A549 (cell line): ENCODE measurements around the gene ABCC6. TPM values are rescaled to one million over a fixed set of nuclear protein-coding genes. Genes with fewer than 3 reads are reported as not detected.
"Not testable (repeated sequence)": the region's sequence is repeated elsewhere in the genome, so short reads cannot be mapped to it uniquely, and the experiment has no call there.

Experiments used
- ATAC-seq, 2 experiments: fragments of 200-7000 bp in 1 of 2; fragments of >200 bp in 1 of 2; cut with Nextera tagmentation in 1 of 2; cut with Tn5 transposase in 1 of 2; 3 replicates each; pipeline versions ENCODE4 v1.8.0 to v1.9.1; 2018 to 2020; ENCODE audit warnings: mild to moderate bottlenecking in 1 of 2, moderate library complexity in 1 of 2
- CTCF ChIA-PET: fragments of 300-600 bp; sonication (Branson Sonifier 250); formaldehyde crosslinking; extraction: SDS; loops from one replicate; lab custom pipeline; 2021; ENCODE audit warnings: antibody characterized with exemption, inconsistent platforms; lab: Yijun Ruan, JAX
- POLR2A ChIA-PET: fragments of 350-600 bp; formaldehyde crosslinking; extraction: SDS; loops from one replicate; lab custom pipeline; 2021; ENCODE audit warnings: antibody characterized with exemption, inconsistent platforms; lab: Yijun Ruan, JAX
- DNase-seq, 2 experiments: peaks; one replicate each; pipeline versions ENCODE4 v3.0.0 to v3.0.0-alpha.2; 2011 to 2016; ENCODE audit warnings: low read depth in 1 of 2, low spot score in 1 of 2
- FAIRE-seq: peaks from 2 replicates; lab custom pipeline; 2011; peaks lifted over from hg19 to GRCh38; lab: Jason Lieb, UNC
- H3K27ac ChIP-seq, 2 experiments: fragments of >200 bp; sonication (Bioruptor Twin); formaldehyde crosslinking; 3 replicates each; pipeline ENCODE4 v1.5.1; 2016 to 2017
- H3K4me1 ChIP-seq: fragments of >200 bp; sonication (Bioruptor Twin); formaldehyde crosslinking; 3 replicates; pipeline ENCODE4 v1.6.1; 2016
- H3K4me2 ChIP-seq: fragments of >200 bp; sonication (Bioruptor Twin); formaldehyde crosslinking; 3 replicates; pipeline ENCODE4 v1.6.1; 2016
- H3K4me3 ChIP-seq: fragments of >200 bp; sonication (Bioruptor Twin); formaldehyde crosslinking; 3 replicates; pipeline ENCODE4 v1.5.1; 2016
- H3K9me3 ChIP-seq: fragments of >200 bp; sonication (Bioruptor Twin); formaldehyde crosslinking; 3 replicates; pipeline ENCODE4 v1.6.1; 2016
- RAD21 ChIP-seq, 2 experiments: fragments of >200 bp in 1 of 2; sonication (Bioruptor Twin) in 1 of 2; formaldehyde crosslinking in 1 of 2; IDR thresholded peaks in 1 of 2; conservative IDR thresholded peaks in 1 of 2; 2 replicates in 1 of 2; 3 replicates in 1 of 2; pipeline ENCODE4 v1.6.1; 2012 to 2018; ENCODE audit warnings: inconsistent platforms in 1 of 2
- SMC3 ChIP-seq: fragments of >200 bp; sonication (Bioruptor Twin); formaldehyde crosslinking; IDR thresholded peaks from 3 replicates; pipeline ENCODE4 v1.6.1; 2018; ENCODE audit warnings: inconsistent platforms
- WGBS: methylation state at CpG from one replicate; pipeline ENCODE4 v1.1.6; 2017; ENCODE audit errors: missing lambda C conversion rate; 5-methylcytosine and 5-hydroxymethylcytosine counted together
- polyA plus RNA-seq, 4 experiments: library from polyadenylated mRNA; depleted of rRNA in 3 of 4; stranded (reverse); fragments of >200 nt; fragmentation: RNase III in 1 of 4; extraction: RNeasy Plus Mini Kit Qiagen cat#74134 plus additional on column Dnase treatment in 1 of 4; gene quantifications; 2 replicates in 3 of 4; 3 replicates in 1 of 4; pipeline ENCODE4 v1.2.3, GENCODE V29; 2011 to 2017
- TF ChIP-seq, protein P1 (sequence below): fragments of >200 bp; sonication (Bioruptor Twin); formaldehyde crosslinking; IDR thresholded peaks from 3 replicates; pipeline ENCODE4 v1.5.1; 2016

Gene ABCC6
- polyA plus RNA-seq, 2 of the 4 experiments (the other 2 are of a cell fraction): 3.6 to 5.0 TPM

GRCh38 chr16:16204552-16204951 is 18.7 kb downstream of the ABCC6 start:
- CTCF ChIA-PET, H3K4me3 ChIP-seq, H3K27ac ChIP-seq, H3K4me1 ChIP-seq, H3K4me2 ChIP-seq, POLR2A ChIA-PET, FAIRE-seq, DNase-seq, H3K9me3 ChIP-seq: not testable (repeated sequence)
- ATAC-seq: peak; percentile 20 to 35; a peak in 2 of 6 replicates
- WGBS: 70% methylated on average over 8 of the region's 8 CpGs

- H3K9me3 ChIP-seq, FAIRE-seq, H3K4me2 ChIP-seq, H3K4me1 ChIP-seq, H3K27ac ChIP-seq, POLR2A ChIA-PET, DNase-seq, H3K4me3 ChIP-seq, CTCF ChIA-PET, ATAC-seq: not testable (repeated sequence)
- 84% methylated on average over 6 of the region's 6 CpGs for WGBS
These were observed 19.8 kb downstream of the ABCC6 start for GRCh38 chr16:16203494-16203893.

- peak; percentile 81 to 92 for ATAC-seq
- 2% methylated on average over 2 of the region's 4 CpGs for WGBS
- H3K4me1 ChIP-seq, CTCF ChIA-PET, H3K9me3 ChIP-seq, FAIRE-seq, H3K27ac ChIP-seq: not testable (repeated sequence)
- DNase-seq: peak in 1 of 2 experiments; percentile 69
- TF ChIP-seq RAD21 (conservative IDR thresholded peaks at IDR 0.05 in 1 of 2, IDR thresholded peaks at IDR 0.05 in 1 of 2): peak; percentile 30 to 32; a peak in 2 of 5 replicates
- TF ChIP-seq, protein P1, sequence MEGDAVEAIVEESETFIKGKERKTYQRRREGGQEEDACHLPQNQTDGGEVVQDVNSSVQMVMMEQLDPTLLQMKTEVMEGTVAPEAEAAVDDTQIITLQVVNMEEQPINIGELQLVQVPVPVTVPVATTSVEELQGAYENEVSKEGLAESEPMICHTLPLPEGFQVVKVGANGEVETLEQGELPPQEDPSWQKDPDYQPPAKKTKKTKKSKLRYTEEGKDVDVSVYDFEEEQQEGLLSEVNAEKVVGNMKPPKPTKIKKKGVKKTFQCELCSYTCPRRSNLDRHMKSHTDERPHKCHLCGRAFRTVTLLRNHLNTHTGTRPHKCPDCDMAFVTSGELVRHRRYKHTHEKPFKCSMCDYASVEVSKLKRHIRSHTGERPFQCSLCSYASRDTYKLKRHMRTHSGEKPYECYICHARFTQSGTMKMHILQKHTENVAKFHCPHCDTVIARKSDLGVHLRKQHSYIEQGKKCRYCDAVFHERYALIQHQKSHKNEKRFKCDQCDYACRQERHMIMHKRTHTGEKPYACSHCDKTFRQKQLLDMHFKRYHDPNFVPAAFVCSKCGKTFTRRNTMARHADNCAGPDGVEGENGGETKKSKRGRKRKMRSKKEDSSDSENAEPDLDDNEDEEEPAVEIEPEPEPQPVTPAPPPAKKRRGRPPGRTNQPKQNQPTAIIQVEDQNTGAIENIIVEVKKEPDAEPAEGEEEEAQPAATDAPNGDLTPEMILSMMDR: peak; percentile 42
- TF ChIP-seq SMC3: peak; percentile 56
- TF ChIP-seq, all 56 proteins: peak for 3; not testable (repeated sequence) for 53
- POLR2A ChIA-PET, H3K4me3 ChIP-seq, H3K4me2 ChIP-seq: not testable (repeated sequence)
These were observed 20.7 kb downstream of the ABCC6 start for GRCh38 chr16:16202400-16203143.

GRCh38 chr16:16201880-16202279 is 21.4 kb downstream of the ABCC6 start:
- POLR2A ChIA-PET, H3K9me3 ChIP-seq, DNase-seq, H3K27ac ChIP-seq, H3K4me1 ChIP-seq, FAIRE-seq, ATAC-seq, CTCF ChIA-PET, H3K4me3 ChIP-seq, H3K4me2 ChIP-seq: not testable (repeated sequence)
- 62% methylated on average over 7 of the region's 8 CpGs for WGBS

DNA sequence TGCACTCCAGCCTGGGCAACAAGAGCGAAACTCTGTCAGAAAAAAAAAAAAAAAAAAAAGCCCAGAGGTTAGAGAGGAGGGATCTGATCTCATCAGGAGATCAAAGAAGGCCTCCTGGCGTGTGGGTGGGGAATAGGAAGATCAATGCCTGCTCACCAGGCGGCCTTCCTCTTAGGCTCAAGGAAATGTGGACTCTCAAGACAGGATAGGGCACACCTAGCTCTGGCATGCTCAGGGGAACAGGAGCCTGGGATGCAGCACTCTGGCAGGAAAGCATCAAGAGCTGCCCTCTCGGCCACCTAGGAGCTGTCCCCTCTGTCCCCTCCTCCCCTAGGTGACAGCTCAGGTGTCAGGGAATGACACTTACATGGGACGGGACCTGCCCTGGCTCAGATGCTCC is 22.9 kb downstream of the ABCC6 start:
- POLR2A ChIA-PET, H3K4me1 ChIP-seq, DNase-seq, ATAC-seq, FAIRE-seq, H3K4me2 ChIP-seq, H3K27ac ChIP-seq, H3K9me3 ChIP-seq, H3K4me3 ChIP-seq: not testable (repeated sequence)
- 91% methylated on average over 5 of the region's 5 CpGs for WGBS
- CTCF ChIA-PET: interaction anchor here (0.6 to 0.7 kb wide), 2 partner anchors 20 to 33 kb away, joined by 3 to 4 read pairs; no protein-coding TSS in a partner anchor

DNA sequence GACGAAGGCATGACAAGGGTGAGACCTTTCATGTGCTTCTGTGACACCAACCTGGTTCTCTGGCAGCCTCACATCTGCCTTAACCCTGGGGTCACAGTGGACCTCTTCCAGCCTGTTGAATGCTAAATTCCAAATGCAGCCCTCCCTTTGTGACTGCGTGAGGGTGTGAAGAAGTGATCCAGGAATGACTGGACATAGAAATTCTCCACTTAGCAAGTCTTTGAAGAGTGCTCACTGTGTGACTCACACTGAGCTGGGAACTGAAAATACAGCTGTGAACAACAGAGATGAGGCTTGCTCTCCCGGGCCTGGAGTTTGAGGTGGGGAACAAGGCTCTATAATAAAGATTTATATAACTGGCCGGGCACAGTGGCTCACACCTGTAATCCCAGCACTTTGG is 23.9 kb downstream of the ABCC6 start:
- DNase-seq (peak in 1 of 2 experiments; percentile 23), ATAC-seq (0 out of 6 replicates have a peak, but pooled peaks have one; percentile 17 to 25)
- H3K9me3 ChIP-seq, H3K4me3 ChIP-seq, FAIRE-seq, POLR2A ChIA-PET, H3K4me1 ChIP-seq, H3K4me2 ChIP-seq, CTCF ChIA-PET: not testable (repeated sequence)
- H3K27ac ChIP-seq: 0 out of 6 replicates have a peak overlapping the region, but pooled peaks of 1 of the 2 experiments have one; percentile 15
- 25% methylated on average over 4 of the region's 4 CpGs for WGBS
